ENCODE results near the gene OR4E1. TPM values are rescaled to one million over a fixed set of nuclear protein-coding genes. Genes with fewer than 3 reads are reported as not detected.

The OR4E1 gene
- total RNA-seq, 2 donors from 2014 or later = not detected

GRCh38 chr14:21668377-21668776 is 5.2 kb downstream of the OR4E1 start:
- no peaks in the 10 kb centered on the region for H3K27me3 ChIP-seq
- H3K9me3 ChIP-seq = no peaks in the 10 kb centered on the region
- no peak overlapping the region for H3K27ac ChIP-seq
- no peak overlapping the region for H3K4me3 ChIP-seq
- TF ChIP-seq CTCF (IDR thresholded peaks at IDR 0.05) (no peak), POLR2A (IDR thresholded peaks at IDR 0.05) (no peak)
- WGBS, 2 donors = 42 to 59% methylated on average over 3 of the region's 3 CpGs
- H3K36me3 ChIP-seq (replicated peaks in 1 of 2; ENCODE audit: insufficient read depth in 1 of 2, low read depth in 2 of 2) = no peaks in the 10 kb centered on the region
- intact Hi-C loops (cut with DNase I) = no loop called here
- ATAC-seq (no peak), DNase-seq (no peak)
- H3K4me1 ChIP-seq = no peaks in the 10 kb centered on the region

- WGBS, 2 donors = 83 to 95% methylated on average over 1 of the region's 1 CpG
- DNase-seq = no peak
- Histone ChIP-seq H3K9me3 (no peaks in the 10 kb centered on the region), H3K4me3 (no peak overlapping the region), H3K36me3 (replicated peaks in 1 of 2; ENCODE audit: insufficient read depth in 1 of 2, low read depth in 2 of 2) (no peaks in the 10 kb centered on the region), H3K4me1 (no peaks in the 10 kb centered on the region), H3K27me3 (no peaks in the 10 kb centered on the region), H3K27ac (no peak overlapping the region)
- intact Hi-C loops (cut with DNase I) = no loop called here
- TF ChIP-seq CTCF (IDR thresholded peaks at IDR 0.05) (no peak), POLR2A (IDR thresholded peaks at IDR 0.05) (no peak)
- no peak for ATAC-seq
Measured at GRCh38 chr14:21656980-21657379, 16.6 kb downstream of the OR4E1 start.

GRCh38 chr14:21654215-21654614 is 19.4 kb downstream of the OR4E1 start:
- Histone ChIP-seq H3K27me3 (no peaks in the 10 kb centered on the region), H3K4me1 (no peaks in the 10 kb centered on the region), H3K27ac (no peak overlapping the region), H3K4me3 (no peak overlapping the region), H3K36me3 (replicated peaks in 1 of 2; ENCODE audit: insufficient read depth in 1 of 2, low read depth in 2 of 2) (no peaks in the 10 kb centered on the region), H3K9me3 (no peaks in the 10 kb centered on the region)
- ATAC-seq (no peak), DNase-seq (no peak)
- WGBS, 2 donors = 58 to 62% methylated on average over 5 of the region's 5 CpGs
- TF ChIP-seq CTCF (IDR thresholded peaks at IDR 0.05) (no peak), POLR2A (IDR thresholded peaks at IDR 0.05) (no peak)
- intact Hi-C loops (cut with DNase I) = no loop called here

- Histone ChIP-seq H3K4me3 (no peak within 1 kb of the TSS), H3K4me1 (no peaks in the 10 kb centered on the region), H3K27me3 (no peaks in the 10 kb centered on the region), H3K36me3 (replicated peaks in 1 of 2; ENCODE audit: insufficient read depth in 1 of 2, low read depth in 2 of 2) (no peaks in the 10 kb centered on the region), H3K27ac (no peak within 1 kb of the TSS), H3K9me3 (no peaks in the 10 kb centered on the region)
- intact Hi-C loops (cut with DNase I) = no loop called here
- WGBS, 2 donors = 49 to 63% methylated on average over 2 of the region's 2 CpGs
- ATAC-seq = no peak
- no peak for TF ChIP-seq CTCF (IDR thresholded peaks at IDR 0.05)
- TF ChIP-seq POLR2A (IDR thresholded peaks at IDR 0.05) = no peak
- no peak for DNase-seq
Measured at GRCh38 chr14:21653331-21653885, 20.2 kb downstream of the OR4E1 start, which contains the start of gene OR4E2. OR4E2 (plus strand) TSS chr14:21653835; CDS start chr14:21665083, 11,248 bp downstream.

- intact Hi-C loops (cut with DNase I) = no loop called here
- DNase-seq = no peak
- Histone ChIP-seq H3K27me3 (no peaks in the 10 kb centered on the region), H3K4me1 (no peaks in the 10 kb centered on the region), H3K36me3 (replicated peaks in 1 of 2; ENCODE audit: insufficient read depth in 1 of 2, low read depth in 2 of 2) (no peaks in the 10 kb centered on the region), H3K27ac (no peak overlapping the region), H3K9me3 (no peaks in the 10 kb centered on the region), H3K4me3 (no peak overlapping the region)
- no peak for TF ChIP-seq CTCF (IDR thresholded peaks at IDR 0.05)
- TF ChIP-seq POLR2A (IDR thresholded peaks at IDR 0.05) = no peak
- ATAC-seq = no peak
- 71 to 76% methylated on average over 1 of the region's 1 CpG for WGBS, 2 donors
Measured at GRCh38 chr14:21652209-21652808, 21.3 kb downstream of the OR4E1 start.
